SK-N-MC (cell line): ENCODE measurements around the gene TGFBI.

Source experiments
- EZH2 ChIP-seq: fragments of 200-600 bp; sonication (generic); IDR thresholded peaks from one replicate; pipeline ENCODE4 v1.6.1; 2017; ENCODE audit warnings: antibody characterized with exemption
- FOXP2 ChIP-seq: optimal IDR thresholded peaks from 2 replicates; pipeline ENCODE3; 2011; ENCODE audit warnings: mild to moderate bottlenecking, moderate library complexity; ENCODE audit not compliant: insufficient read depth; ENCODE audit errors: extremely low read length, control extremely low read depth
- POLR2AphosphoS5 ChIP-seq: IDR thresholded peaks from 2 replicates; pipeline ENCODE4 v1.6.1; 2012; ENCODE audit warnings: mild to moderate bottlenecking, low read depth, low read length, borderline replicate concordance

GRCh38 chr5:136043968-136044610 lies 15.3 kb downstream of the TGFBI start:
- TF ChIP-seq EZH2, result no peak
- no peak for TF ChIP-seq POLR2AphosphoS5
- no peak for TF ChIP-seq FOXP2
